Measurements from ENCODE around the gene LIMD2. TPM values are rescaled to one million over a fixed set of nuclear protein-coding genes. Genes with fewer than 3 reads are reported as not detected.
A peak's percentile ranks its signal among the peaks of the same experiment; 100 is the strongest.

LIMD2 gene
- polyA plus RNA-seq, 3 donors, result 315 to 631 (median 334) TPM

- Histone ChIP-seq H3K9ac (ENCODE audit: insufficient read depth, low read length, poor library complexity, severe bottlenecking) (peak overlapping the region; percentile 91), H4K20me1 (ENCODE audit: insufficient read depth, low read length) (peaks cover 71% of the 10 kb centered on the region), H3K4me1 (ENCODE audit: control insufficient read depth in 1 of 2, insufficient read depth in 2 of 2, low read length in 2 of 2) (peaks cover 48 to 60% of the 10 kb centered on the region in 2 donors), H3K27ac (ENCODE audit: low read depth in 1 of 2, low read length in 2 of 2) (peak overlapping the region; percentile 88 to 95), H3K4me3 (replicated peaks in 1 of 3; ENCODE audit: low read depth in 2 of 3, low read length in 3 of 3) (peak overlapping the region; percentile 50 to 100 (median 67)), H3K9me3 (replicated peaks in 1 of 2; ENCODE audit: control insufficient read depth in 1 of 2, insufficient read depth in 1 of 2, low read length in 2 of 2) (no peaks in the 10 kb centered on the region), H3K4me2 (replicated peaks; ENCODE audit: extremely low read depth, low read length, poor library complexity, severe bottlenecking) (peak overlapping the region; percentile 100), H3K79me2 (ENCODE audit: insufficient read depth, low read length) (peaks cover 53% of the 10 kb centered on the region), H2AFZ (ENCODE audit: insufficient read depth, low read depth, low read length, poor library complexity, severe bottlenecking) (peak overlapping the region; percentile 71), H3K36me3 (replicated peaks in 1 of 2; ENCODE audit: control insufficient read depth in 1 of 2, insufficient read depth in 2 of 2, low read length in 2 of 2) (peaks cover 24 to 51% of the 10 kb centered on the region in 2 donors), H3K27me3 (ENCODE audit: control insufficient read depth in 2 of 2, insufficient read depth in 2 of 2, low read length in 2 of 2) (no peaks in the 10 kb centered on the region)
- peak overlapping the region; percentile 86 to 97 for H3K4me3 Mint-ChIP-seq
- peaks cover 0 to 2% (median 0%) of the 10 kb centered on the region in 7 donors for H3K9me3 Mint-ChIP-seq
- intact Hi-C loops (cut with micrococcal nuclease), result loop anchor here in 1 of 2 donors (5.0 kb wide), 1 partner anchor 140 kb away; the partner anchor contains the start of gene SMARCD2
- no peaks in the 10 kb centered on the region for H3K27me3 Mint-ChIP-seq (ENCODE audit: low read depth in 3 of 3)
- 8% methylated on average over 3 of the region's 19 CpGs for WGBS (ENCODE audit: insufficient coverage)
- peak; percentile 82 to 84 (median 83) for DNase-seq
- peak overlapping the region; percentile 97 to 99 (median 98) for H3K27ac Mint-ChIP-seq
- no peak for TF ChIP-seq CTCF (IDR thresholded peaks at IDR 0.05)
- peaks cover 55% of the 10 kb centered on the region for H3K4me1 Mint-ChIP-seq
- H3K36me3 Mint-ChIP-seq, result peaks cover 36 to 50% of the 10 kb centered on the region in 2 donors
These were observed 2.2 kb upstream of the LIMD2 start for GRCh38 chr17:63701868-63702720.

- H2AFZ ChIP-seq (ENCODE audit: insufficient read depth, low read depth, low read length, poor library complexity, severe bottlenecking), result peak overlapping the region; percentile 70
- peak overlapping the region; percentile 91 for H3K9ac ChIP-seq (ENCODE audit: insufficient read depth, low read length, poor library complexity, severe bottlenecking)
- no peaks in the 10 kb centered on the region for H3K27me3 ChIP-seq (ENCODE audit: control insufficient read depth in 2 of 2, insufficient read depth in 2 of 2, low read length in 2 of 2)
- H3K79me2 ChIP-seq (ENCODE audit: insufficient read depth, low read length), result peaks cover 58% of the 10 kb centered on the region
- H4K20me1 ChIP-seq (ENCODE audit: insufficient read depth, low read length), result peaks cover 75% of the 10 kb centered on the region
- H3K27ac ChIP-seq (ENCODE audit: low read depth in 1 of 2, low read length in 2 of 2), result peak overlapping the region; percentile 88 to 95
- H3K9me3 Mint-ChIP-seq, result peaks cover 0 to 2% (median 0%) of the 10 kb centered on the region in 7 donors
- H3K27me3 Mint-ChIP-seq (ENCODE audit: low read depth in 3 of 3), result no peaks in the 10 kb centered on the region
- no peaks in the 10 kb centered on the region for H3K9me3 ChIP-seq (replicated peaks in 1 of 2; ENCODE audit: control insufficient read depth in 1 of 2, insufficient read depth in 1 of 2, low read length in 2 of 2)
- peak; percentile 64 to 71 (median 71) for DNase-seq
- H3K4me3 ChIP-seq (replicated peaks in 1 of 3; ENCODE audit: low read depth in 2 of 3, low read length in 3 of 3), result peak overlapping the region; percentile 36 to 100 (median 50)
- peak overlapping the region; percentile 97 to 99 (median 98) for H3K27ac Mint-ChIP-seq
- peaks cover 60% of the 10 kb centered on the region for H3K4me1 Mint-ChIP-seq
- TF ChIP-seq CTCF (IDR thresholded peaks at IDR 0.05), result no peak
- intact Hi-C loops (cut with micrococcal nuclease), result loop anchor here in 1 of 2 donors (5.0 kb wide), 1 partner anchor 141 kb away; the partner anchor contains the start of gene SMARCD2
- peaks cover 30 to 51% of the 10 kb centered on the region in 2 donors for H3K36me3 ChIP-seq (replicated peaks in 1 of 2; ENCODE audit: control insufficient read depth in 1 of 2, insufficient read depth in 2 of 2, low read length in 2 of 2)
- H3K4me1 ChIP-seq (ENCODE audit: control insufficient read depth in 1 of 2, insufficient read depth in 2 of 2, low read length in 2 of 2), result peaks cover 54 to 66% of the 10 kb centered on the region in 2 donors
- H3K36me3 Mint-ChIP-seq, result peaks cover 42 to 56% of the 10 kb centered on the region in 2 donors
- WGBS (ENCODE audit: insufficient coverage), result 17% methylated on average over 5 of the region's 10 CpGs
- H3K4me2 ChIP-seq (replicated peaks; ENCODE audit: extremely low read depth, low read length, poor library complexity, severe bottlenecking), result peak overlapping the region; percentile 100
- peak overlapping the region; percentile 86 to 97 for H3K4me3 Mint-ChIP-seq
These were observed 1.5 kb upstream of the LIMD2 start for GRCh38 chr17:63701456-63701820.
